ENCODE measurements around the gene SREBF2. TPM values are rescaled to one million over a fixed set of nuclear protein-coding genes. Genes with fewer than 3 reads are reported as not detected.

Gene SREBF2
- total RNA-seq, 1 experiment from 2014 or later, result 129 TPM

GRCh38 chr22:41813726-41814410 lies 19.0 kb upstream of the SREBF2 start:
- Histone ChIP-seq H4K20me1 (ENCODE audit: insufficient read depth) (no peaks in the 10 kb centered on the region; the same call in 1 of the 2 replicates), H3K9me2 (ENCODE audit: insufficient read depth) (no peaks in the 10 kb centered on the region), H3K4me2 (ENCODE audit: low read length) (no peak overlapping the region), H3K79me2 (ENCODE audit: insufficient read depth, low read length) (peaks cover 8% of the 10 kb centered on the region; the same call in 1 of the 2 replicates), H3K36me3 (ENCODE audit: control insufficient read depth in 1 of 2, insufficient read depth in 2 of 2, low read length in 2 of 2) (peaks cover 2 to 10% of the 10 kb centered on the region in 2 experiments; a peak in 3 of 4 replicates), H3K27ac (ENCODE audit: low read depth, low read length) (no peak overlapping the region), H2AFZ (ENCODE audit: low read depth, low read length, poor library complexity, severe bottlenecking) (no peak overlapping the region), H3K27me3 (ENCODE audit: insufficient read depth, low read length) (no peaks in the 10 kb centered on the region), H3K9ac (ENCODE audit: low read length) (no peak overlapping the region), H3K4me3 (replicated peaks in 1 of 2; ENCODE audit: low read depth in 1 of 2, low read length in 2 of 2) (no peak overlapping the region), H3K9me3 (ENCODE audit: control insufficient read depth in 1 of 2, insufficient read depth in 1 of 2, low read depth in 1 of 2, low read length in 2 of 2) (no peaks in the 10 kb centered on the region), H3K4me1 (ENCODE audit: control insufficient read depth in 1 of 2, insufficient read depth in 2 of 2, low read length in 2 of 2) (no peaks in the 10 kb centered on the region)
- ChIA-PET CTCF (no interaction called here), POLR2A (no interaction called here), RAD21 (ENCODE audit: low non-redundant PET in 1 of 2, low total read pairs in 2 of 2, uncharacterized antibody in 2 of 2, unreplicated experiment in 2 of 2) (no interaction called here)
- DNase-seq (ENCODE audit: low read depth, low spot score) (no peak), ATAC-seq (no peak)
- TF ChIP-seq YY1 (IDR thresholded peaks at IDR 0.05; ENCODE audit: extremely low read depth, insufficient replicate concordance, low read depth, low read length) (no peak), CBX3 (IDR thresholded peaks at IDR 0.05; ENCODE audit: low read depth) (no peak), SP1 (IDR thresholded peaks at IDR 0.05; ENCODE audit: low read depth) (no peak), MAX (IDR thresholded peaks at IDR 0.05) (no peak), ELF1 (IDR thresholded peaks at IDR 0.05; ENCODE audit: borderline replicate concordance, low read depth) (no peak), ATF3 (IDR thresholded peaks at IDR 0.05) (no peak), CEBPB (IDR thresholded peaks at IDR 0.05; ENCODE audit: low read depth) (no peak), EZH2 (IDR thresholded peaks at IDR 0.05) (no peak), REST (IDR thresholded peaks at IDR 0.05; ENCODE audit: low read depth) (no peak), TCF7L2 (IDR thresholded peaks at IDR 0.05; ENCODE audit: borderline replicate concordance, extremely low read depth, insufficient read depth, insufficient read length) (no peak), RAD21 (IDR thresholded peaks at IDR 0.05; ENCODE audit: low read depth) (no peak), POLR2AphosphoS5 (IDR thresholded peaks at IDR 0.05; ENCODE audit: low read depth, low read length) (no peak), EGR1 (IDR thresholded peaks at IDR 0.05; ENCODE audit: low read depth) (no peak), FOSL1 (IDR thresholded peaks at IDR 0.05; ENCODE audit: low read depth) (no peak), ZNF274 (IDR thresholded peaks at IDR 0.05; ENCODE audit: low read depth, low read length) (no peak), CTCF (IDR thresholded peaks at IDR 0.05 in 2 of 3, conservative IDR thresholded peaks at IDR 0.05 in 1 of 3; ENCODE audit: borderline replicate concordance in 1 of 3, insufficient read depth in 1 of 3, low read depth in 2 of 3, low read length in 2 of 3) (no peak), JUND (IDR thresholded peaks at IDR 0.05) (no peak), ZBTB33 (IDR thresholded peaks at IDR 0.05; ENCODE audit: extremely low read depth, insufficient replicate concordance, low read length) (no peak)
- no TSS peak for BruUV-seq (replicated peaks)
- intact Hi-C loops (cut with micrococcal nuclease), result no loop called here
